Panc1 (cell line): ENCODE measurements around the gene TMEM204. TPM values are rescaled to one million over a fixed set of nuclear protein-coding genes. Genes with fewer than 3 reads are reported as not detected.

Source experiments
- ATAC-seq: fragments of 200-7000 bp; cut with Tn5 transposase; 2 replicates; pipeline ENCODE4 v1.9.1; 2020; ENCODE audit warnings: mild to moderate bottlenecking, moderate library complexity
- BruUV-seq: library from RNA; stranded (reverse); fragments of 400-500 nt; replicated peaks from 2 replicates; lab custom pipeline; 2021; lab: Mats Ljungman, UMichigan
- CTCF ChIA-PET: fragments of 300-600 bp; sonication (Branson Sonifier 250); formaldehyde crosslinking; loops from one replicate; lab custom pipeline; 2022; ENCODE audit warnings: antibody characterized with exemption; lab: Charles Lee
- POLR2A ChIA-PET: fragments of 300-600 bp; sonication (Branson Sonifier 250); formaldehyde crosslinking; loops from one replicate; lab custom pipeline; 2022; ENCODE audit warnings: antibody characterized with exemption; lab: Charles Lee
- DNase-seq: peaks from one replicate; pipeline ENCODE4 v3.0.0-alpha.2; 2010; ENCODE audit warnings: low read depth, low spot score
- H3K27ac ChIP-seq: 2 replicates; pipeline ENCODE4 v1.5.1; 2011; ENCODE audit warnings: mild to moderate bottlenecking, low read length, inconsistent platforms
- H3K27me3 ChIP-seq: fragments of 200-500 bp; sonication (Bioruptor generic); 2 replicates; pipeline ENCODE4 v1.6.0; 2014; ENCODE audit warnings: low read length, inconsistent platforms; ENCODE audit not compliant: control insufficient read depth, insufficient read depth
- H3K36me3 ChIP-seq: fragments of 200-500 bp; sonication (Bioruptor generic); 2 replicates; pipeline ENCODE4 v1.5.1; 2014; ENCODE audit warnings: inconsistent platforms, mild to moderate bottlenecking, low read length, moderate library complexity; ENCODE audit not compliant: control insufficient read depth, insufficient read depth
- H3K4me1 ChIP-seq: 2 replicates; pipeline ENCODE4 v1.5.1; 2011; ENCODE audit warnings: inconsistent platforms, mild to moderate bottlenecking, low read length, moderate library complexity; ENCODE audit not compliant: control insufficient read depth, insufficient read depth
- H3K4me3 ChIP-seq, 2 experiments: 2 replicates each; pipeline ENCODE4 v1.5.1; 2011 to 2012; ENCODE audit warnings: low read depth in 2 of 2, low read length in 2 of 2, mild to moderate bottlenecking in 2 of 2, inconsistent platforms in 1 of 2, moderate library complexity in 1 of 2
- H3K9me3 ChIP-seq: fragments of 200-500 bp; sonication (Bioruptor generic); 2 replicates; pipeline ENCODE4 v1.5.1; 2014; ENCODE audit warnings: low read depth, mild to moderate bottlenecking, inconsistent platforms, low read length, moderate library complexity; ENCODE audit not compliant: control insufficient read depth, insufficient read depth
- POLR2AphosphoS5 ChIP-seq: IDR thresholded peaks from 2 replicates; pipeline ENCODE4 v1.6.1; 2012; ENCODE audit warnings: mild to moderate bottlenecking, low read depth, low read length, moderate library complexity
- SIN3A ChIP-seq: IDR thresholded peaks from 2 replicates; pipeline ENCODE4 v1.6.1; 2012; ENCODE audit warnings: low read depth, mild to moderate bottlenecking, low read length, moderate library complexity, borderline replicate concordance; ENCODE audit not compliant: insufficient read depth
- TCF7L2 ChIP-seq: IDR thresholded peaks from 2 replicates; pipeline ENCODE4 v1.6.1; 2011; ENCODE audit warnings: mild to moderate bottlenecking, low read depth, low read length, inconsistent platforms
- in situ Hi-C: cut with HindIII; loops from 2 replicates; pipeline ENCODE4 v1.10.0; 2016; ENCODE audit warnings: low sequenced_read_pairs, low pct_unique_long_range_greater_than_20kb
- intact Hi-C: fragments of 100-400 bp; cut with micrococcal nuclease; formaldehyde crosslinking; loops from one replicate; pipeline ENCODE4 v1.10.0; 2022; ENCODE audit not compliant: unreplicated experiment
- total RNA-seq: library from RNA; stranded (reverse); gene quantifications from one replicate; pipeline ENCODE4 v1.2.1, GENCODE V29; 2021; ENCODE audit not compliant: unreplicated experiment
- TF ChIP-seq, protein P1 (sequence below): fragments of 450-650 bp; IDR thresholded peaks from 2 replicates; pipeline ENCODE4 v1.5.1; 2017; ENCODE audit warnings: mild to moderate bottlenecking
- TF ChIP-seq, protein P2 (sequence below), 2 experiments: IDR thresholded peaks; 2 replicates each; pipeline ENCODE4 v1.6.1; 2011 to 2012; ENCODE audit warnings: low read depth in 2 of 2, control low read depth in 1 of 2, low read length in 1 of 2, mild to moderate bottlenecking in 1 of 2, moderate library complexity in 1 of 2; ENCODE audit not compliant: insufficient read depth in 1 of 2

The TMEM204 gene
- total RNA-seq, 1 experiment from 2014 or later, result 0.13 TPM

DNA sequence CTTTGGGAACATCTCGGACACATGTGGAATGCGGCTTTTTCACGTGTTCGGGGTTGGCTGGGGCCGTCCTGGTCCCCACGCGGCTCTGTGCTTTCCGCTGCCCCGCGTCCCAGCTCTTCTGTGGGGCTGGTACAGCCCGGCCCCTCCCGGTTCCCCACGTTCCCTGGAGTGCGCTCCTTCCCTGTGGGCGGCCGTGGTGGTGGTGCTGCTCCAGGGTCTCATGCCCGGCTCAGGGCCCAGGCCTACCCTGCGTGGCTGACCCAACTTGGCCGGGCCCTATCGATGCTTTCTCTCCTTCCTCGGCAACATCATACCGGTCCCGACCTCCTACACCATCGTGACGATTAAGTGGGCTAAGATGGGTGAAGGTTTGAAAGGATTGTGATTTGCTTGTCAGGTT lies 37.0 kb upstream of the TMEM204 start:
- no peak overlapping the region for H3K4me3 ChIP-seq
- no peaks in the 10 kb centered on the region for H3K27me3 ChIP-seq
- TF ChIP-seq, protein P1, sequence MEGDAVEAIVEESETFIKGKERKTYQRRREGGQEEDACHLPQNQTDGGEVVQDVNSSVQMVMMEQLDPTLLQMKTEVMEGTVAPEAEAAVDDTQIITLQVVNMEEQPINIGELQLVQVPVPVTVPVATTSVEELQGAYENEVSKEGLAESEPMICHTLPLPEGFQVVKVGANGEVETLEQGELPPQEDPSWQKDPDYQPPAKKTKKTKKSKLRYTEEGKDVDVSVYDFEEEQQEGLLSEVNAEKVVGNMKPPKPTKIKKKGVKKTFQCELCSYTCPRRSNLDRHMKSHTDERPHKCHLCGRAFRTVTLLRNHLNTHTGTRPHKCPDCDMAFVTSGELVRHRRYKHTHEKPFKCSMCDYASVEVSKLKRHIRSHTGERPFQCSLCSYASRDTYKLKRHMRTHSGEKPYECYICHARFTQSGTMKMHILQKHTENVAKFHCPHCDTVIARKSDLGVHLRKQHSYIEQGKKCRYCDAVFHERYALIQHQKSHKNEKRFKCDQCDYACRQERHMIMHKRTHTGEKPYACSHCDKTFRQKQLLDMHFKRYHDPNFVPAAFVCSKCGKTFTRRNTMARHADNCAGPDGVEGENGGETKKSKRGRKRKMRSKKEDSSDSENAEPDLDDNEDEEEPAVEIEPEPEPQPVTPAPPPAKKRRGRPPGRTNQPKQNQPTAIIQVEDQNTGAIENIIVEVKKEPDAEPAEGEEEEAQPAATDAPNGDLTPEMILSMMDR, result no peak
- TF ChIP-seq SIN3A (no peak), POLR2AphosphoS5 (no peak), TCF7L2 (no peak)
- TF ChIP-seq, protein P2, sequence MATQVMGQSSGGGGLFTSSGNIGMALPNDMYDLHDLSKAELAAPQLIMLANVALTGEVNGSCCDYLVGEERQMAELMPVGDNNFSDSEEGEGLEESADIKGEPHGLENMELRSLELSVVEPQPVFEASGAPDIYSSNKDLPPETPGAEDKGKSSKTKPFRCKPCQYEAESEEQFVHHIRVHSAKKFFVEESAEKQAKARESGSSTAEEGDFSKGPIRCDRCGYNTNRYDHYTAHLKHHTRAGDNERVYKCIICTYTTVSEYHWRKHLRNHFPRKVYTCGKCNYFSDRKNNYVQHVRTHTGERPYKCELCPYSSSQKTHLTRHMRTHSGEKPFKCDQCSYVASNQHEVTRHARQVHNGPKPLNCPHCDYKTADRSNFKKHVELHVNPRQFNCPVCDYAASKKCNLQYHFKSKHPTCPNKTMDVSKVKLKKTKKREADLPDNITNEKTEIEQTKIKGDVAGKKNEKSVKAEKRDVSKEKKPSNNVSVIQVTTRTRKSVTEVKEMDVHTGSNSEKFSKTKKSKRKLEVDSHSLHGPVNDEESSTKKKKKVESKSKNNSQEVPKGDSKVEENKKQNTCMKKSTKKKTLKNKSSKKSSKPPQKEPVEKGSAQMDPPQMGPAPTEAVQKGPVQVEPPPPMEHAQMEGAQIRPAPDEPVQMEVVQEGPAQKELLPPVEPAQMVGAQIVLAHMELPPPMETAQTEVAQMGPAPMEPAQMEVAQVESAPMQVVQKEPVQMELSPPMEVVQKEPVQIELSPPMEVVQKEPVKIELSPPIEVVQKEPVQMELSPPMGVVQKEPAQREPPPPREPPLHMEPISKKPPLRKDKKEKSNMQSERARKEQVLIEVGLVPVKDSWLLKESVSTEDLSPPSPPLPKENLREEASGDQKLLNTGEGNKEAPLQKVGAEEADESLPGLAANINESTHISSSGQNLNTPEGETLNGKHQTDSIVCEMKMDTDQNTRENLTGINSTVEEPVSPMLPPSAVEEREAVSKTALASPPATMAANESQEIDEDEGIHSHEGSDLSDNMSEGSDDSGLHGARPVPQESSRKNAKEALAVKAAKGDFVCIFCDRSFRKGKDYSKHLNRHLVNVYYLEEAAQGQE (IDR thresholded peaks at IDR 0.05; ENCODE audit: insufficient read depth in 1 of 2, low read depth in 2 of 2, low read length in 1 of 2), result no peak
- intact Hi-C loops (no loop called here), in situ Hi-C loops (no loop called here)
- peaks cover 12% of the 10 kb centered on the region for H3K4me1 ChIP-seq
- BruUV-seq, result no TSS peak
- no peak overlapping the region for H3K27ac ChIP-seq
- DNase-seq, result no peak
- H3K36me3 ChIP-seq, result peaks cover 2% of the 10 kb centered on the region; the same call in 1 of the 2 replicates
- no peak for ATAC-seq
- ChIA-PET CTCF (no interaction called here), POLR2A (no interaction called here)
- H3K9me3 ChIP-seq, result no peaks in the 10 kb centered on the region

DNA sequence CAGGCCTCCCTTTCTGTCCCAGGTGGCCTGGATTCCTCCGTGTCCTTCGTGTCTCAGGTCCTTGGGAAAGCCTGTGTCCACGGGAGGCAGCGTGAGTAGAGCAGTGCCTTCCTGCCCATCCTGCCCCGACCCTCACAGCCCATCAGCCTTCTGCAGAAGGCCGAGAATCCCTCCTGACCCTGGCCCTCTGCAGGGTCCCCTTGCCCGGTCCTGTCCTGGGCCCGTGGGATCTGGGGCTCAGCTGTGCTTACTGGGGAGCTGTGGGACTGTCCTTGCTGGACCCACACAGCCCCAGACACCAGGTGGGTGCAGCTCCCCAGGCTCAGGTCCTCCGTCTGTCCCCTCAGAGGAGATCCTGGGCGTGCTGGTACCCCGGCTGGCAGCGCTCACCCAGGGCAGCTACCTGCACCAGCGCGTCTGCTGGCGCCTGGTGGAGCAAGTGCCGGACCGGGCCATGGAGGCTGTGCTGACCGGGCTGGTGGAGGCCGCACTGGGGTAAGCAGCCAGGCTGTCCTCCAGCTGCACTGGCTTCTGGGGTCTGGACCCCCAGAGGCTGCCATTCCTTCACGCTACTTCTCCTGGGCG lies 36.4 kb upstream of the TMEM204 start:
- peaks cover 2% of the 10 kb centered on the region; the same call in 1 of the 2 replicates for H3K36me3 ChIP-seq
- peaks cover 12% of the 10 kb centered on the region for H3K4me1 ChIP-seq
- no TSS peak for BruUV-seq
- no peak overlapping the region for H3K4me3 ChIP-seq
- TF ChIP-seq, protein P1, result no peak
- TF ChIP-seq POLR2AphosphoS5 (no peak), SIN3A (no peak)
- H3K27ac ChIP-seq, result no peak overlapping the region
- POLR2A ChIA-PET, result no interaction called here
- DNase-seq, result no peak
- H3K9me3 ChIP-seq, result no peaks in the 10 kb centered on the region
- in situ Hi-C loops, result no loop called here
- ATAC-seq, result no peak
- intact Hi-C loops, result no loop called here
- H3K27me3 ChIP-seq, result no peaks in the 10 kb centered on the region
- CTCF ChIA-PET, result no interaction called here
